Peyer's patch (tissue), 4 donors: ENCODE results near the gene RUNX1. TPM values are rescaled to one million over a fixed set of nuclear protein-coding genes. Genes with fewer than 3 reads are reported as not detected.
"Not testable (repeated sequence)": the region's sequence is repeated elsewhere in the genome, so short reads cannot be mapped to it uniquely, and the experiment has no call there.

Experiments
- DNase-seq, 3 donors: peaks; one replicate each; pipeline ENCODE4 v3.0.0-alpha.2; 2017 to 2019
- H3K27ac ChIP-seq, 4 donors: fragments of 200-600 bp; sonication (generic); one replicate each; pipeline ENCODE4 v1.5.1; 2016 to 2019
- H3K27me3 ChIP-seq, 2 donors: fragments of 200-600 bp; sonication (generic); one replicate each; pipeline ENCODE4 v1.5.1; 2019
- H3K36me3 ChIP-seq, 3 donors: fragments of 200-600 bp; sonication (generic); one replicate each; pipeline ENCODE4 v1.5.1; 2016 to 2019
- H3K4me1 ChIP-seq, 4 donors: fragments of 200-600 bp; sonication (generic); one replicate each; pipeline ENCODE4 v1.5.1; 2016 to 2019
- H3K4me3 ChIP-seq, 4 donors: fragments of 200-600 bp; sonication (generic); 1 replicate in 3 of 4; 2 replicates in 1 of 4; pipeline ENCODE4 v1.5.1; 2016 to 2019; ENCODE audit warnings: mild to moderate bottlenecking in 1 of 4
- H3K9me3 ChIP-seq, 4 donors: fragments of 200-600 bp; sonication (generic); one replicate each; pipeline ENCODE4 v1.5.1; 2016 to 2019; ENCODE audit warnings: mild to moderate bottlenecking in 1 of 4
- CTCF ChIP-seq, 6 experiments: fragments of 450-650 bp in 4 of 6; fragments of 200-600 bp in 2 of 6; sonication (generic) in 1 of 6; IDR thresholded peaks; one replicate each; pipeline ENCODE4 v1.5.1; 2017 to 2019; ENCODE audit warnings: antibody characterized with exemption in 6 of 6, mild to moderate bottlenecking in 3 of 6, moderate library complexity in 1 of 6
- POLR2A ChIP-seq, 2 donors: fragments of 450-650 bp; IDR thresholded peaks; one replicate each; pipeline ENCODE4 v1.5.1; 2017; ENCODE audit warnings: antibody characterized with exemption in 2 of 2, mild to moderate bottlenecking in 2 of 2, moderate library complexity in 2 of 2
- total RNA-seq, 4 donors: library from RNA; depleted of rRNA; stranded (reverse); fragments of >200 nt; gene quantifications; one replicate each; pipeline ENCODE4 v1.1.0, GENCODE V29; 2016

Gene RUNX1
- total RNA-seq, 4 donors from 2014 or later, result 15.1 to 80.9 (median 24.1) TPM

GRCh38 chr21:34808569-34809204, 240.4 kb downstream of the RUNX1 start:
- no peaks in the 10 kb centered on the region for H3K9me3 ChIP-seq
- TF ChIP-seq CTCF (IDR thresholded peaks at IDR 0.05) (no peak), POLR2A (IDR thresholded peaks at IDR 0.05) (no peak)
- peaks cover 0 to 25% (median 0%) of the 10 kb centered on the region in 4 donors for H3K4me1 ChIP-seq
- H3K27ac ChIP-seq, result peak overlapping the region in 2 of 4 donors; percentile 20 to 72
- DNase-seq, result no peak
- H3K27me3 ChIP-seq, result no peaks in the 10 kb centered on the region
- H3K36me3 ChIP-seq, result no peaks in the 10 kb centered on the region
- H3K4me3 ChIP-seq, result no peak overlapping the region

- peaks cover 0 to 25% (median 0%) of the 10 kb centered on the region in 4 donors for H3K4me1 ChIP-seq
- no peaks in the 10 kb centered on the region for H3K27me3 ChIP-seq
- H3K4me3 ChIP-seq, result no peak overlapping the region
- peak overlapping the region in 3 of 4 donors; percentile 15 to 72 (median 20) for H3K27ac ChIP-seq
- H3K36me3 ChIP-seq, result no peaks in the 10 kb centered on the region
- H3K9me3 ChIP-seq, result no peaks in the 10 kb centered on the region
- no peak for TF ChIP-seq POLR2A (IDR thresholded peaks at IDR 0.05)
- no peak for TF ChIP-seq CTCF (IDR thresholded peaks at IDR 0.05)
- DNase-seq, result peak in 1 of 3 donors; percentile 60
Measured at GRCh38 chr21:34807881-34808568, 241.1 kb downstream of the RUNX1 start.

DNA sequence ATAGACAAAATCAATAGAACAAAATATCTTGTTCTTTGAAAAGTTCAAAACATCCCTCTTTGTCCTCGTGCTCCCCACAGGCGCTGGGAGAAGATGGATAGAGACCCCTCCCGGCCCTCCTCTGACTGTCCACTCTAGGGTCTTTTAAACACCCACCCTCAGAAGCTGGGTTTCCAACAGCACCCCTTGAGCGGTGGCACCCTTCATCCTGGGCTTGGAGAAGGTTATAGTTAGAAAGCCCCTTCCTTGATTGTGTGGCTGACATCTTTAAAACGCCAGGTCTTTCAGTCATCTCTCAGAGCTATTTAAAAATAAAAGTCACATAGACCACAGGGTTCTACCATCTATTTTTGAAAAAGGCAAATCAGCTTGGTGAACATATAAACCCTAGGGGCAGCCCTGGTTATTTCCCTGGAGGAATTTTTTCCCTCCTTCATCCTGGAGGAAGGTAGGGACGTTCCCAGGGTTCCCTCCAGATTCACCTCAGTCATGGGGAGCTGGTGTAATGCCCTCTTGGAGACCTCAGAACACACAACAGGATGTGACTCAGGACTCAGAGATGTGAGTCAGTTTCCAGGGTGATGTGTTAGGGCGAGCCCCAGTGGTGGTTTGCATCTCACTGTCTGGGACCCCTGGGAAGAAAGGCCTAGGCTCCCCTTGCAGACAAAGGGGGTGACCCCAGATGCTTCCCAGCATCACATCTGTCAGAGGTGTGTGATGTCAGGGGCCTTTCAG, 241.8 kb downstream of the RUNX1 start:
- Histone ChIP-seq H3K27ac (peak overlapping the region in 3 of 4 donors; percentile 15 to 72 (median 20)), H3K9me3 (no peaks in the 10 kb centered on the region), H3K27me3 (no peaks in the 10 kb centered on the region), H3K4me1 (peaks cover 0 to 18% (median 0%) of the 10 kb centered on the region in 4 donors), H3K36me3 (no peaks in the 10 kb centered on the region), H3K4me3 (no peak overlapping the region)
- peak in 1 of 3 donors; percentile 58 for DNase-seq
- TF ChIP-seq POLR2A (IDR thresholded peaks at IDR 0.05) (no peak), CTCF (IDR thresholded peaks at IDR 0.05) (no peak)

DNA sequence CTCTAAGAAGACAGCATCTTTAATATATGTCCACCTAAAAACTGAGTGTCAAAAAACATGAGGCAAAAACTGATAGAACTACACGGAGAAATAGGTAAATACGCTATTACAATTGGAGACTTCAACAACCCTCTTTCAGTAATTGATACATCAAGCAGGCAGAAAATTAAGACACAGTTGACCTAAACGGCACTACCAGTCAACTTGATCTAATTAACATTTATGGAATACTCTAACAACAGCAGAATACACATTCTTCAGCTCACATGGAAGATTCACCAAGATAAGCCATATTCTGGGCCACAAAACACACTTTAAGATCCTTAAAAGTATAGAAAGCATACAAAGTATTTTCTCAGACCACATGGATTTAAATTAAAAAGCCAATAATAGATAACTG, 242.7 kb downstream of the RUNX1 start:
- H3K36me3 ChIP-seq, result no peaks in the 10 kb centered on the region
- no peaks in the 10 kb centered on the region for H3K9me3 ChIP-seq
- TF ChIP-seq CTCF (IDR thresholded peaks at IDR 0.05) (no peak), POLR2A (IDR thresholded peaks at IDR 0.05) (no peak)
- no peak overlapping the region for H3K4me3 ChIP-seq
- DNase-seq, result no peak
- no peaks in the 10 kb centered on the region for H3K27me3 ChIP-seq
- H3K27ac ChIP-seq, result no peak overlapping the region
- H3K4me1 ChIP-seq, result peaks cover 0 to 9% (median 0%) of the 10 kb centered on the region in 4 donors

DNA sequence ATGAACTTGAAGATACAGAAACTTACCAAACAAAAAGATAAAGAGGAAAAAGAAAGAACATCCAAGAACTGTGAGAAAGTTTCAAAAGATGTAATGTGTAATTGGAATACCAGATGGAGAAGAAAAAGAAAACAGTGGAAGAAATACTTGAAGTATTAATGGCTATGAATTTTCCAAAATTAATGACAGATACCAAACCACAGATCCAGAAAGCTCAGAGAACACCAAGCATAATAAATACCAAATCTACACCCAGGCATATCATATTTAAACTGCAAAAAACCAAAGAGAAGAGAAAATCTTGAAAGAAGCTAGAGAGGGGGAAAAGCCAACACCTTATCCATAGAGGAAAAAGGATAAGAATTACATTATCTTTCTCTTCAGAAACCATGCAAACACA, 243.9 kb downstream of the RUNX1 start:
- no peaks in the 10 kb centered on the region for H3K36me3 ChIP-seq
- no peaks in the 10 kb centered on the region for H3K4me1 ChIP-seq
- no peaks in the 10 kb centered on the region for H3K27me3 ChIP-seq
- no peaks in the 10 kb centered on the region for H3K9me3 ChIP-seq
- TF ChIP-seq POLR2A (IDR thresholded peaks at IDR 0.05) (no peak), CTCF (IDR thresholded peaks at IDR 0.05) (no peak)
- no peak overlapping the region for H3K4me3 ChIP-seq
- no peak overlapping the region for H3K27ac ChIP-seq
- DNase-seq, result no peak

DNA sequence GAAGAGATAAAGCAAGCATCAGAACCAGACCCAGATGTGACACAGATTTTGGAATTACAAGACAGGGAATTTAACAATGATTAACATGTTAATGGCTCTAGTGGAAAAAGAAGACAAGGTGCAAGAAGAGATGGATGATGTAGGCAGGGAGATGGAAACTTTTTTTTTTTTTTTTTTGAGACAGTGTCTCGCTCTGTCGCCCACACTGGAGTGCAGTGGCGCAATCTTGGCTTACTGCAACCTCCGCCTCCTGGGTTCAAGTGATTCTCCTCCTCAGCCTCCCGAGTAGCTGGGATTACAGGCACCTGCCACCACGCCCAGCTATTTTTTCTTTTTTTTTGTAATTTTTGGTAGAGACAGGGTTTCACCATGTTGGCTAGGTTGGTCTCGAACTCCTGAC, 244.5 kb downstream of the RUNX1 start:
- not testable (repeated sequence) for H3K27me3 ChIP-seq, H3K4me1 ChIP-seq, H3K9me3 ChIP-seq, H3K27ac ChIP-seq, DNase-seq, H3K36me3 ChIP-seq, H3K4me3 ChIP-seq
